ENCODE results near the gene HIVEP2.

The HIVEP2 gene

DNA sequence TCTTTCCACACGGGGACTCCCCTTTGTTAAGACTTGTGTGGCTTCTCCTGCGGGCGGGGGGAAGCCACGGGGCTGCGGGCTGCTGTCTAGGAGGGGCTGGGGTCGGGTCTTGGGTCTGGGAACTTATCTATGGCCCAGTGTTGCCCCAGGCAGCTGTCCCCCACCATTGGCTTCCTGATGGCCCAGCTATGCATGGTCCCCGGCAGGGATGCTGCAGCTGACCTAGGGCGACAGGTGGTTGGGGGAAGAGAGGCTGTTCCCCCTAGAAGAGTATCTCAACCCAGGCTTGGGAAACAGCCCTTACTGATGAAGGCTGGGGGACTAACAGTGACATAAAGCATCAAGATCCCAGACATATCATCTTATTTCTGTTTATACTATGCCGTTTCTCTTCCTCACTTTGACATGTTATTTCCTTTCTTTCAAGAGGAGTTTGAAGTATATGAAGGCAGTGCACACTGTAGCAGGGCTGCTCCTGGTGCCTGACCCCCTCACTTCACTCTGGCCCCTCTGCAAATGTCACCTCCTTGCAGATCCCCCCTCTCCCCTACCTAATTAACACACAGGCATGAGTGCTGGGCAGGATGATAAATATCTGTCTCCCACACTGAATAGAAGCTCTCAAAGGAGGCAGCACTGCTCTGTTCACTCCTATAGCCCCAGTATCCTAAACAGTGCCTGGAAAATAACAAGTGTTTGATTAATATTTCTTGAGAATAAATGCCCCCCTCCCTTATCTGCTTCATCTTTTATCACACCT is 87.0 kb downstream of the HIVEP2 start:
- DNase-seq (ENCODE audit: low spot score): no peak

DNA sequence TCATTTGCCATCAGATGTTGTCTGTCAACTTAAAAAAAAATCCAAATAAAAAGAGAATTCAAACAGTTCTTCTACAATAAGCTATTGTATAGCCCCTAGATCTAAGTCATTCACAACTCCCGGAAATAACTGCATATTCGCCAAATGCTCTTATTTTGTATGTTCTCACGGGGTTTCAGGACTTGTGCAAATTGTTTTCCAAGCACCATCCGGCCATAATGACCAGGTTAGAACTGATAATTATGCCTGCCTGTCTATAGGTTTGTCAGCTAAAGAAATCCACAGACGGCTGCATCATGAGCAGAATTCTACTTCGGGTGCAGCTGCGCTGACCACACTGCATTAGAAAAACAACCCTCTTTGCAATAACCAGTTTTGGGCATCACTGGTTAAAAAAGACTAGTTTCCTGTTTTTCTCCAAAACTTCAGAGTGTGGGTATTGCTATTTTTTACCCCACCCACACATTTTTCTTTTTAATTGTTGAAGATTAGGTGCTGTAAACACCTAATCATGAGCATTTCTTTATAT is 87.7 kb downstream of the HIVEP2 start:
- DNase-seq (ENCODE audit: low spot score): no peak

DNA sequence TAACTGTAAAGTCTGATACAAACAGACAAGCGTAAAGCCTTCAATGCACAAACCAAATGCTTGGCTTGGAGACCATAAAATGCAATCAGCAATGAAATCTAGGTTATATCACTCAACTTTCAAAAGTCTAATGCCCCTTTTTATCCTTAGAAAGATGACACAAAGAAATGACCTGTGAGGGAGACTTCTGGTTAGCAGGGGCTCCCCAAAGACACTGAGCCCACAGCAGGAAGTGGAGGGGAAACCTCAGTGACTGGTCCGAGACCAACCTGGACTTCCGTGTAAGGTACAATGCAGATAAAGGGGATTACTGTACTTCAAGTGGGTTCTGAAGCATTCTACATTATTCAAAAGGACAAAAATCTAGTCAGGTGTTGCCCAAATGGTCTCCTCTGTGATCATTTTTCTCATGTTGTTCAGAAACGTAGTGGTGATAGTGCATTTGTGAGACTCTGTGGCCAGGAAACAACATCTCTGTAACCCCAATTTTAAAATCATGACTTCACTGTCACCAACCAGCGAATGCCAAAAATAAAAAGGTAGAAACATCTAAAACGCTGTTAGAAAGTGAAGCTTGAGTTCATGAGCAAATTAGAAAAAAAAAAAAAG is 88.2 kb downstream of the HIVEP2 start:
- peak; percentile 75 for DNase-seq (ENCODE audit: low spot score)

DNA sequence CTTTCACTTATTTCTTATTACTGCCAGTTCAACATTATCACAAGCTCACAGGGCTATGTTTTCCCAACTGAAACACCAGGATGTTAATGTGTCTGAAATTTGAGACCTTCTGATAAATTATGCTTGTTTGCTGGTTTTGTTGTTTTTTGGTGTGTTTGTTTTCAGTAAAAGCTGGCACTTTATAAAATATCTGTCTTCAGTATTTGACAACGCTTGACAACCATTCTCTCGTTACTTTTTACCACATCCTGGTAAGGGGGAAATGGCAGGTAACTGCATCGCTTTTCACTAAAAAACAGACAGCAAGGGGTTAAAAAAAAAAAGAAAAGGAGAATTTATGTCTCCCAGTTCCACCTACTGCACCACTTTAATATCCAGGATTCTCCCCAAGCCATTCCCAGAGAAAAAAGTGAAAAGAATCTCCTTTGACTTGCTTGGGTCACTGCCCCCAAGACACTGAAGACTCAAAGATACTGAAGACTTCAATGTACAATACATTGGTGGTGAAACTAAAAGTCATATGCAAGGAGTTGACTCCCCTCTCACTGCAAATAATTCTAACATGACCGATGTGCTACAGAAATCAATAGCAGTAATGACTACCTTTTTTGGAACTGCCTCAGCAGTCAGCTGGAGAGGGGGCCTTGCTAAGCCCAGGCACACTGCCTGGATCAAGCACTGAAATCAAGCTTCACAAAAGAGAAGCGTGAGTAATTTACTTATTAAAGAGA is 88.9 kb downstream of the HIVEP2 start:
- DNase-seq (ENCODE audit: low spot score): peak; percentile 69

DNA sequence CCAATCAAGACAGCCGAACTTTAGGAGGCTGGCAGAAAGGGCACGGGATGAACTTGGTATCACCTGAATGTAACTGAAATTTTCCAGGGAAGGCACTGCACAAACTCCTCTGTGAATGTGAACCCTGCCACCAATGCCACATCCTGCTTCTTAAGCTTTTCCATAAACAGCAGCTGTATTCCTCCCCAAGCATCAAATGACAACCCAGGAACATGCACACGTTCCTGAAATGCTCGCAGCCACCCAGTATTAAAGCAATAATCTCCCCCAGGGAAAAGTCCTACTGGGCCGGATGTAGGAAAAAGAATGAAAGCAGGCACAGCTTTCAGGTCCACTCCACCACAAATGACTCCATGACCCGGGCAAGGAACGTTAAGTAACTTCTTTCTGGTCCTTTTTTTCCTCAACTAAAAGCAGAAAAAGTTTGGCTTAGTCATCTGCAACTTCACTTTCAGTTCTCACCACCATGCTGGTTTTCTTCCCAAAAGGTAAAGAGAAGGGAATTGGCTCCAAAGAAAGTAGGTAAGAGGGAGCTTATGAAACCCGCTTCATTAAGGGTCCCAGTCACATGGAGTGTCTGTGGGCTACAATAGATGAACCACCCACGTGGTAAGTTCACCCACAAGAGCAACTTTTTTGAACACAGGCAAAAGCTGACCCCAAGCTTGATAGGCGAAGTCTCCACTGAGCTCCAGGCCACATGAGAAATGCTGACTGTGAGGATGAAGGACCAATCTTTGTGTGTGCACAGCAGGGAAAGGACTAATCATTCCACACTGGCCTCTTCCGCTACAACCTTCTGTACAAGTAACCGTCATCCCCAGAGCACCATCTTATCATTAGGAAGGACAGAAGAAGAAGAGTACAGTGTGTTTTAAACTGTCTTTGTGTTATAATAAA is 90.1 kb downstream of the HIVEP2 start:
- DNase-seq (ENCODE audit: low spot score): no peak

DNA sequence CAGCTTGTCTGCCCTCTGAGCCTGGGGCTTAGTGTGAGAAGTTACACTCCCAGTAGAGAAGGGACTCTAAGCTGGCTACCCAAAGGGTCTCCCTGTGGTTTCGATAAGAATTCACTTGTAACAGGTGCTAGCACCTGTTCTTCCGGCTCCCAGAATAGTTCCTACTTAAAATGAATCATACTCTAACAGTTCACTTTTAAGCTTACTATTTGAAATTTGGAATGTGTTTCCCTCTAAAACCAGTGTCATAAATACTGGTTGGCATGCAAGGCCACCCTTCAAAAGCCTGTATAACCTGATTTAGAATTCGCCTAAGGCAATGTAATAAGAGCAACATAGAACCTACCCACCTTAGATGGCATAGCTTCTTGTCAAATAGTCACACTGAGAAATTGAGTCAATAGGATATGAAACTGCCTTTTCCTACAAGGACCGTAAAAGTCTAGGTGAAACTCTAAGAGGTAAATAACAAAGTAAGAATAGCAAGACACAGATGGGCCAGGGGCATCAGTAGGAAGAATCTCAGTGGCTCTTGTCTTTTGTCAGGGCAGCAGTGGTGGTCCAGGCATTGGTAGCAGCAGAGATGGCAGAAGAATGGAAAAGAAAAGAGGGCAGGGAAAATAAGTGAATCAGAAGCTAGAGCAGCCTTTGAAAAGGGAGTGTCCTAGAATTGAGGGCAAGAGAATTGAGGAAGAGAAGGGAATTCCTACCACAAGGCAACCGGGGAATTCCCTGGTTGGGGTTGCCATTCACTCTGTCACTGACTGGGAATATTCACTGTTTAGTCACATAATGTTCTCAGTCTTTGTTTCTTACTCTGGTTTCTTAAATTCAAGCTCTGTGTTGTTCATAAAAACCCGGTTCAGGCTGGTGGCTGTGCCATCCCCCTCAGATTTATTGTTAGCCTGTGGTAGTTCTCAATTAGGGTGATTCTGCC is 91.5 kb downstream of the HIVEP2 start:
- DNase-seq (ENCODE audit: low spot score): no peak

DNA sequence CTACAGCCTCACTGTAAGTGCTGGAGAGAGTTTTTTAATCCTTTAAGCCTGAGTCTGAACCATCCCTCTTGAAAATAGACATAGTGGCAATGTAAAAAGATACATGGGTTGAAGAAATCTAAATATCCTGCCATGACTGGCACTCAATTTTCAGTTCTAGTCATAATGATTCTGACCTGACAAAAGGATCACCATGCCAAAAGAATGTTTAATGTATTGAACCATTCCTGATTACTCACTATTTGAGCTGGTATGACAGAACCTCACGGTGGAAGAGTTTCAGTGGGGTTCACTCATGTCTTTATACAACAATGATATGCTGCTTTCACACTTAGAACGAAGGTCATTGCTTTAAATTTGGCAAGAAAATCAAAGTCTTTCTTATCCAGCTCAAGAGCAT is 93.4 kb downstream of the HIVEP2 start:
- DNase-seq (ENCODE audit: low spot score): peak; percentile 84

DNA sequence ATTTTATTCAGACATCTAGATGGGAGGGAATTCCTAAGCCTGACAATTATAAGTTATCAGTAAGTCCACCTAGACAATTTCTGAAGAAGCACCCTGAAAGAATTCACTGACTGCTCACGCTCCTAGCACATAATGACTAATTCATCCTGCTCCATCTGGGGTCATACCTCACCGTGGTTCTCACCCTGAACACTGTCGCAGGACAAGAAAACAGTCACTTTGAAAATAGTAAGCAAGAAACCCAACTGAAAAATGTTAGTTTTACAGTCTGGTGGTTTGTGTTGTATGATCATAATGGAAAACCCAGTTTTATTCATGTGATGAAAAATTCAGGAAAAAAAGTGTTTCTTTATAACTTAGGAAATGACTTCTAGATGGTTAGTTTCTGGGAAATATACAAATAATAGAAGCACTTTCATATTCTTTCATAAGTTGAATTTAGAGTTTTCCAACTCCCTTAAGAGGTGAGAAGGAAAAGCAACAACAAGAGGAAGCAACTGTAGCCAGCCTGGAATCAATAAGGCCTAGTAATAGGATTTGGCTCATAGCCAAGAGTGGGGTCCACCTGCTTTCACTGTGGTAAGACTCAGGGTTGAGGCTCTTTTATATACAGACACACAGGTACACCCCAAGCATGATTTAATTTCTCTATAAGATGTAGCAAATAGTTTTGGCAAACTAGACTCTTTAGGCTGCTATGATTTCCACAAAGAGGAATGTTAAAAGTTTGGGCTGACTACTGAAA is 94.1 kb downstream of the HIVEP2 start:
- DNase-seq (ENCODE audit: low spot score): peak; percentile 88

DNA sequence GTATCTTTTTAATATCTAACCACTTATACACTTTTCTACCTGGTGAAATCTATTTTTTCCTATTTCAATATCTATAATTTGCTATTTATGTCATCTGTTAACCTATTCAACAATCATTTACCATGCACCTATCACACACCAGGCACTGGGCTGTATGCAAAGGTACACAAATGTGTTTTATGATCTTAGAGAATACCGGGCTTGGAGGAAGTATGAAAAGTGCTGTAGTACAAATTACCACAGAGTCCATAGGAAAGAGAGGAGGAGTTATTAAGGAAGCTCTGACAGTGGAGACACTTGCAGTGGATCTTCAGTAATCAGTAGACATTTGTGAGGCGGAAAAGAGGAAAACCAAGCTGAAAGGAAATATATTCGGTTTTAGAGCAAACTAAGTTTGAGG is 96.0 kb downstream of the HIVEP2 start:
- no peak for DNase-seq (ENCODE audit: low spot score)

DNA sequence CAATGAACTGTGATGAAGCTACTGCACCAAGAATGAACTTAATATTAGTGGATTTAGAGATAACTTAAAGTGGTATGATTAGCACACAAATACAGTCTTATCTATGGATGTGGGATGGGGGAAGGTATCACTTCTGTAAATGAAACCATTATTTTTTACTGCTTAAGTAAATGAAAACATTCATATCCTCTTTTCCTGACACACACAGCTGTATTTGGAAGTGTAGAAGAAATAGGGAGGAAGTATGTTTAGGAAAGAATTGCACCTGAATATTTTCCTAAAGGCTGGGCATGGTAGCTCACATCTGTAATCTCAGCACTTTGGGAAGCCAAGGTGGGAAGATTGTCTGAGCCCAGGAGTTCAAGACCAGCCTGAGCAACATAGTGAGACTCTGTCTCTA is 96.8 kb downstream of the HIVEP2 start:
- no peak for DNase-seq (ENCODE audit: low spot score)

DNA sequence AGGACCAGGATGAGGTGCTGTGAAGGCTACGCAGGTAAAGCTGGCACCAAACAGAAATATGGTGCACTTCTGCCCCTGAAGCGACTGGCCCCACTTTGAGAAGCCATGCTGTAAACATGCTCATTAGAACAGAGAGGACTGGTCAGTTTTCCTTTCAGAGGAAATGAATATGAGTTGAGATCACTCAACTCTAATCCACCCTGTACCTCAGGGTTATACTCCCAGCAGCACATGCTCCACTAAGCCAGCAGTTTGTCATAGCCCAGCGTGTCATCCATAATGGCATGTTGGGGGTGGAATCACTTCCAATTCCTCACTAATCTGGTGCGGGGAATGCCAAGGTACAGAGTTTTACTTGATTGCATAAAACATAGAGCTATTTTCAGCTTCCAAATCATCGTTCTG is 98.1 kb downstream of the HIVEP2 start:
- DNase-seq (ENCODE audit: low spot score): no peak

DNA sequence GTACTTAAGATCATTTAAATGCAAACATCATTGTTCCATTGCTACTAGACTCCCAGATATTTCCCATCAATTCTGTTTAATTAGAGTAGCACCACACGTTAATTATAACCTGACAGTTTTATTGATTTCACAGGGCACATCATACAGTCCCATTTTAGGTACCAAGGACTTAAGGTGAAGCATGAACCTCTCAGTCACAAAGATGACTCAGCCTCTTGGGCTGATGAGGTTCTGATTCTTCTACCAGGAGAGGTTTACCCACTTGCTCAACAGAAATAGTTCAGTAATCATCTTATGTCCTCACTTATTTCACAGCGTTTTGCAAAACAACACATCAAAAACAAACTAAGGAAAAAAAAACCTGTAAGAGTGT is 98.5 kb downstream of the HIVEP2 start:
- no peak for DNase-seq (ENCODE audit: low spot score)

DNA sequence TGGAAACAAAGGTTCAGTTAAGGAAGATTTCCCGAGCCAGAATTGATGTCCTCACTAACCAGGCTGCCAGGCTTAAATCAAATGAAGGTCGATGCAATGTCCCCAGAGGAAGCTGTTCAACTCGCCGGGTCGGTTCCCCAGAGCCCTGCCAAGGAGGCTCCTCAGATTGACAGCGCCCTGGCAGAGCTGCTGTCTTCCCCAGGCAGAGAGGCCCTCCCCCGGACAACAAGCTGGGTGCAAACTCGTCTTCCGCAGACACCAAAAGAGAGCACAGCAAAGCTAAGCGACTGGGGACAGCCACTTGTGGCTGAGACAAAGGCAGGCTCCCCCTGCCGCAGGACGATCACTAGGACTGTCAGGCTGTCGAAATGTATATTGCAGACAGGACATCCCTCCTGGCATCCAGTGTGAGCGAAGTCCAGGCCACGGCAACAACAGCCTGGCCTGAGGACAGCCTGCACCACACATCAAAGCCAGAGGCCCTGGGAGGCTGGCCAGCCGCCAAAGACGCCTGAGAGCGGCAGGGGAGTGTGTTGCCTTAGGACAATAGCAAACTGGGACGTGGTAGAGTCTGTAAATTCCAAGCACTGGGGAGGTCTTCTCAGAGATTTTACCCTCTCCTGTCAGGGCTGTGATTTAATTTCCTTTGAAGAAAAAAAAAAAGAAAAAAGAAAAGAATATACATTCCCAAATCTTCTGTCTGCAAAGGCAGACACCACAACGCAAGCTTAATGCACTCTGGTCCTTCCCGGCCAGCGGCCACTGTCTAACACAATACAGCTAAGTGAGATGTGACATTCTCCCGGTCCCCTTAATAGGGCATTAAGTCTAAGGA is 99.1 kb downstream of the HIVEP2 start:
- peak; percentile 60 for DNase-seq (ENCODE audit: low spot score)

DNA sequence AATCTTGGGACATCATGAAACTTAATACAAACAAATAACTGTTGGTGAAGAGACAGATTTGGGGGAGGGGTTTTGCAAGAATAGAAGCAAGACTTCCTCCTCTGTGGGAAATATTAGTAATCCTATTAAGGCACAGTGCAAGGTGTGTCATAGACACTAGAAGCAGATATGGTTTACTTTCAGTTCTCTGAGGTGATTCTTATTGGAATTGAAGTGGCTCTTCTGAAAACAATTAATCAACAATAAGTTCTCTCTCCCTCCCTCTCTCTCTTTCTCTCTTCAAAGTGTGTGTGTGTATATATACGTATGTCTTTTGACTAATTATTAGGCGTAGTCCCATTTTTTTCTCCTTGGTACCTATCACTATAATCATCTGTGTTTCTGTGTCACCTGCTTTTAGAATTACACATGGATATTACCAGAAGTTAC is 99.8 kb downstream of the HIVEP2 start:
- DNase-seq (ENCODE audit: low spot score): no peak

DNA sequence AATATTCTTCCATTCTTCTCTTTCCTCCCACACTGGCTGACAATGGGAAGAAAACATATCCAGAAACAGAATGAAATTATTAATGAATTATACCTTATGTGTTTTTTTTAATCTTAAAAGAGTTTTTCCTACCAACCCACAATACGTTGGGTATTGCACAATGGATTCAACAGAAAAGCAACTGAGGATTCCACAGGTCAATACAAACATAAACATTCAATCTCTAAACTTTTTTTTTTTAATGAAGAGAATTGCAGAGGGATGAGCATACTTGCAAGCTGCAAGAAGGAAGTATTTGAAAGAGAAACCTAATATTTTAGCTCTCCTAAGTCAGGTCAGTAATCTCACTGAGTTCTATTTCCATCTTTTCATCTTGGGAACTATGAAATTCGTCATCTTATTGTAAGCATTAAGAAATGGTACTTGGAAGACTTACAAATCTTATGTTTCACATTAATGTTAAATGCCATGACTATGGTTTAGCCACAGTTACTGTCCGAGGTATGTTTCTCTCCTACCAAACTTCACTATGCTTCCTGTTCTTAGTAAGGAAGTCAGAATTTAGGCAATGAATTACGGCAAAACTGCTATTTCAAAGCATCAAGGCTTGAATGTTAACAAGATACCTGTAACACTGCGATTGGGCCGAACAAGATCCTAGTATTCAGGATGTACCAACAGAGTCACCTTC is 100.8 kb downstream of the HIVEP2 start:
- DNase-seq (ENCODE audit: low spot score): no peak

DNA sequence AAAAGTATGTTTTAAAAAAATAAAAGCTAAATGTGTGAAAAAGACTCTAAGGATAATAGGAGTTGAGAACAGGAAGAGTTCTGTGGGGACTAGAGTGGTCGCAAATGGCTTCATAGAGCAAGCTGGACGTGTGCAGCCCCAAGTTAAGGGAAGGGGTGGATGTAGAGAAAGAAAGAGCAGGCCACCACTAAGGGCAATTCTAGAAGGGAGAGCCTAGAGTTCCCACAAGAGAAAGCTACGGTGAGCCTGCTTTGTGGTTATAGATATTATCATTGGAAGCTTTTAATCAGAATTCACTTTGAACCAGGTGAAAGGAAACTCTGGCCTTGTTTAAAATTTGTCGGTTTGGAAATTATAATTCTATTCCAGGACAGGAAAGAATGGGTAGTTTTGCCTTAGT is 101.6 kb downstream of the HIVEP2 start:
- no peak for DNase-seq (ENCODE audit: low spot score)

DNA sequence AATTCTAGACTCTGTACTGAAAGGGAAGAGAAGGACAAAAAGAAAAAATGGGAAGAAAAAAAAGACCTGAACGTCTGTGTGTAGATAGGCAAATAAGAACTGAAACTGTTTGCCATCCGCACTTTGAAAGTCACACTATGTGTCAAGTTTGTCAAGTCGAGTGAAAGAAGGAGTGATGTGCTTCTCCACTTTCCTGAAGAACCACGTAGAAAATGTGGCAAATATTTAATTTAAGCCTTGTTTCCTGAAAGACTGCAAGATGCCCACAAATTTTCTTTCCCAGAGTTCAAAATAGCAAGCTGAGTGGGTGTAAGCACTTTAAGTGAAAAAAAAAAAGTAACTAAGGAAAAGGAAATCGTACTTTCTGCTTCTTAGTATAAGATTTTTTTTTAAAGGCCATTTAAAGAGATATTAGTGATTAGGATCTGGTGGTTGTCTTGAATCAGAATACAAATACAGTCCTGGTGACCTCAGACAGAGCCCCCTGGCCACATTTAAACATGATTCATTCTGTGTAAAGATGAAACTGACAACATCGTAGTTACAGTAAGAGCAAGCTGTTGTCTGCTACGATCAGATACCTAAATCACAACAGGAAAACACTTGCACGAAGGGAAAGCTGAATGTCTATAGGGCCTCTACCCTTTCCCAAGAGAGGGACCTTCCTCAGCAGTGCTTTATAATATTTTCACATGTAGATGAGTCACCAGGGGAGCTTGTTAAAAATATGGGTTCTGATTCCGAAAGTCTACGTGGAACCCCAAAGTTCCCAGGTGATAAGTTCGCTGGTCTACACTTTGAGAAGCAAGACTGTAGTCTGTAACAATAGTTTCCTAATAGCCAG is 102.3 kb downstream of the HIVEP2 start:
- peak; percentile 92 for DNase-seq (ENCODE audit: low spot score)

DNA sequence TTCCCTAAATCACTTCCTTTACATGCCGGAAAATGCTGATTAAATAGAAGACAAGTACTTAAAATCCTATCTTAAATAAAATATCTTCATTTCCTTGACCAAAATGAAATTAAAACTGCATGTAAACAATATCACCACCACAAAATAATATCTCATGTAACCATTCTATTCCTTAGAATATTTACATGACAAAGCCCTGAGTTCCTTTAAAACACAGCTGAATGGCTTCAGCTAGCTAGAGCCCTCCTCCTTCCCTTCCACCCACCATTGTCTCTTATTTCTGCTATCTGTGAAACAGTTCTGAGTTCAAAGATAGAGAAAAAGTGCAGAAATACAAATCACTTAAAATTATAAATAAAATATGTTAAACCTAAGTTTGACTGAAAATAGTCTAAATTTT is 103.1 kb downstream of the HIVEP2 start:
- DNase-seq (ENCODE audit: low spot score): no peak
